H1 (cell line): Measurements from ENCODE around the gene ATF7IP. TPM values are rescaled to one million over a fixed set of nuclear protein-coding genes. Genes with fewer than 3 reads are reported as not detected.

Experiments used
- CTCF ChIA-PET: fragments of 300-600 bp; sonication (Branson Sonifier 250); formaldehyde crosslinking; loops from one replicate; lab custom pipeline; 2021; ENCODE audit not compliant: partially characterized antibody; lab: Charles Lee
- POLR2A ChIA-PET: fragments of 300-600 bp; sonication (Branson Sonifier 250); formaldehyde crosslinking; loops from one replicate; lab custom pipeline; 2021; ENCODE audit warnings: inconsistent platforms; ENCODE audit not compliant: partially characterized antibody; lab: Charles Lee
- DNase-seq, 2 experiments: peaks; one replicate each; pipeline versions ENCODE4 v3.0.0 to v3.0.0-alpha.2; 2010 to 2022; ENCODE audit warnings: low spot score in 2 of 2, low read depth in 1 of 2, mixed read lengths in 1 of 2
- FAIRE-seq: peaks from 2 replicates; lab custom pipeline; 2011; peaks lifted over from hg19 to GRCh38; lab: Jason Lieb, UNC
- H2AFZ ChIP-seq: 2 replicates; pipeline ENCODE4 v1.8.1; 2012; ENCODE audit warnings: low read length, inconsistent platforms
- H2AK5ac ChIP-seq: 2 replicates; pipeline ENCODE4 v1.6.1; 2013; ENCODE audit warnings: low read depth, low read length
- H2BK120ac ChIP-seq: replicated peaks from 2 replicates; pipeline ENCODE3; 2013; ENCODE audit warnings: low read depth, low read length, inconsistent platforms
- H2BK12ac ChIP-seq: 2 replicates; pipeline ENCODE4 v1.6.1; 2013; ENCODE audit warnings: low read depth, low read length
- H2BK15ac ChIP-seq: 2 replicates; pipeline ENCODE4 v1.6.1; 2013; ENCODE audit warnings: low read length
- H2BK20ac ChIP-seq: 2 replicates; pipeline ENCODE4 v1.6.1; 2013; ENCODE audit warnings: low read length
- H2BK5ac ChIP-seq: 2 replicates; pipeline ENCODE4 v1.6.1; 2013; ENCODE audit warnings: low read depth, low read length
- H3K14ac ChIP-seq: 2 replicates; pipeline ENCODE4 v1.6.1; 2013; ENCODE audit warnings: inconsistent platforms; ENCODE audit not compliant: insufficient read length
- H3K18ac ChIP-seq: 2 replicates; pipeline ENCODE4 v1.6.1; 2013; ENCODE audit warnings: low read length; ENCODE audit errors: extremely low read depth
- H3K23ac ChIP-seq: 2 replicates; pipeline ENCODE4 v1.6.1; 2013; ENCODE audit warnings: inconsistent platforms; ENCODE audit not compliant: insufficient read length
- H3K23me2 ChIP-seq: 2 replicates; pipeline ENCODE4 v1.6.1; 2013; ENCODE audit warnings: low read depth, low read length
- H3K27ac ChIP-seq: 2 replicates; pipeline ENCODE4 v1.6.1; 2011; ENCODE audit warnings: low read depth, low read length, inconsistent platforms
- H3K27me3 ChIP-seq, 4 experiments: replicated peaks in 1 of 4; 1 replicate in 1 of 4; 2 replicates in 3 of 4; pipeline versions ENCODE4 v1.6.1 to v1.8.1; 2011 to 2013; ENCODE audit warnings: low read length in 3 of 4, mild to moderate bottlenecking in 3 of 4, inconsistent platforms in 2 of 4, mixed read lengths in 2 of 4, moderate library complexity in 1 of 4; ENCODE audit not compliant: control insufficient read depth in 3 of 4, insufficient read depth in 3 of 4; ENCODE audit errors: extremely low read depth in 1 of 4
- H3K36me3 ChIP-seq, 4 experiments: 2 replicates each; pipeline versions ENCODE4 v1.6.1 to v1.8.1; 2011 to 2013; ENCODE audit warnings: mild to moderate bottlenecking in 4 of 4, low read length in 3 of 4, moderate library complexity in 2 of 4, control low read depth in 1 of 4, inconsistent platforms in 1 of 4; ENCODE audit not compliant: insufficient read depth in 4 of 4, control insufficient read depth in 2 of 4
- H3K4ac ChIP-seq: replicated peaks from 2 replicates; pipeline ENCODE3; 2013; ENCODE audit warnings: low read length, low read depth, mixed read lengths, inconsistent platforms; ENCODE audit not compliant: insufficient read length
- H3K4me1 ChIP-seq, 4 experiments: replicated peaks in 1 of 4; 1 replicate in 1 of 4; 2 replicates in 3 of 4; pipeline versions ENCODE4 v1.6.1 to v1.8.1; 2011 to 2013; ENCODE audit warnings: low read length in 3 of 4, inconsistent platforms in 2 of 4, mixed read lengths in 1 of 4; ENCODE audit not compliant: insufficient read depth in 4 of 4, control insufficient read depth in 3 of 4
- H3K4me2 ChIP-seq, 2 experiments: 2 replicates each; pipeline versions ENCODE4 v1.6.1 to v1.8.1; 2011 to 2013; ENCODE audit warnings: low read depth in 2 of 2, low read length in 2 of 2, control low read depth in 1 of 2, inconsistent platforms in 1 of 2, mild to moderate bottlenecking in 1 of 2; ENCODE audit not compliant: insufficient read depth in 1 of 2
- H3K4me3 ChIP-seq, 4 experiments: fragments of 200-600, 300-600 bp in 1 of 4; sonication (generic), shearing (Covaris generic), sonication (Bioruptor Twin) in 1 of 4; 2 replicates each; pipeline versions ENCODE4 v1.5.1 to v1.8.1; 2011 to 2016; ENCODE audit warnings: low read length in 4 of 4, low read depth in 3 of 4, control low read depth in 2 of 4, inconsistent platforms in 2 of 4, mild to moderate bottlenecking in 2 of 4, mixed read lengths in 1 of 4, moderate library complexity in 1 of 4; ENCODE audit not compliant: insufficient read depth in 2 of 4; ENCODE audit errors: extremely low read depth in 1 of 4
- H3K56ac ChIP-seq: replicated peaks from 2 replicates; pipeline ENCODE3; 2013; ENCODE audit warnings: low read depth, mild to moderate bottlenecking, mixed read lengths, low read length, inconsistent platforms; ENCODE audit not compliant: insufficient read length
- H3K79me1 ChIP-seq: 2 replicates; pipeline ENCODE4 v1.6.1; 2013; ENCODE audit warnings: low read depth, low read length, control low read depth
- H3K79me2 ChIP-seq, 2 experiments: 2 replicates each; pipeline versions ENCODE4 v1.6.1 to v1.8.1; 2012 to 2013; ENCODE audit warnings: low read length in 2 of 2, mild to moderate bottlenecking in 2 of 2, inconsistent platforms in 1 of 2; ENCODE audit not compliant: insufficient read depth in 2 of 2, control insufficient read depth in 1 of 2
- H3K9ac ChIP-seq, 4 experiments: replicated peaks in 1 of 4; 1 replicate in 1 of 4; 2 replicates in 3 of 4; pipeline versions ENCODE4 v1.6.1 to v1.8.1; 2011 to 2013; ENCODE audit warnings: low read depth in 3 of 4, low read length in 3 of 4, control low read depth in 2 of 4, mild to moderate bottlenecking in 2 of 4, moderate library complexity in 2 of 4, inconsistent platforms in 1 of 4; ENCODE audit errors: extremely low read depth in 1 of 4
- H3K9me3 ChIP-seq, 2 experiments: 2 replicates each; pipeline versions ENCODE4 v1.6.1 to v1.8.1; 2012 to 2013; ENCODE audit warnings: mild to moderate bottlenecking in 2 of 2, moderate library complexity in 2 of 2, control low read depth in 1 of 2, inconsistent platforms in 1 of 2, low read depth in 1 of 2, low read length in 1 of 2, mixed read lengths in 1 of 2; ENCODE audit not compliant: insufficient read depth in 2 of 2
- H4K20me1 ChIP-seq, 2 experiments: replicated peaks in 1 of 2; 2 replicates each; pipeline versions ENCODE3 to v1.8.1; 2011 to 2013; ENCODE audit warnings: inconsistent platforms in 2 of 2, low read length in 2 of 2, mild to moderate bottlenecking in 1 of 2; ENCODE audit not compliant: insufficient read depth in 2 of 2, control insufficient read depth in 1 of 2
- H4K5ac ChIP-seq: 2 replicates; pipeline ENCODE4 v1.6.1; 2013; ENCODE audit warnings: low read length, low read depth, mixed read lengths, inconsistent platforms; ENCODE audit not compliant: insufficient read length
- H4K8ac ChIP-seq: 2 replicates; pipeline ENCODE4 v1.8.0; 2013; ENCODE audit warnings: mild to moderate bottlenecking, moderate library complexity, low read length, inconsistent platforms; ENCODE audit not compliant: insufficient read depth; ENCODE audit errors: extremely low read depth
- H4K91ac ChIP-seq: replicated peaks from 2 replicates; pipeline ENCODE3; 2013; ENCODE audit warnings: low read length, mixed read lengths, inconsistent platforms; ENCODE audit not compliant: insufficient read length
- ASH2L ChIP-seq: fragments of 200-600, 300-600 bp; sonication (generic); IDR thresholded peaks from one replicate; pipeline ENCODE4 v1.7.1; 2017; ENCODE audit warnings: low read length
- CTBP2 ChIP-seq: IDR thresholded peaks from 2 replicates; pipeline ENCODE4 v1.7.0; 2011; ENCODE audit warnings: borderline replicate concordance, mild to moderate bottlenecking, moderate library complexity, mixed read lengths, low read length; ENCODE audit not compliant: insufficient read depth, insufficient read length
- GTF2F1 ChIP-seq: IDR thresholded peaks from 2 replicates; pipeline ENCODE4 v1.6.1; 2012; ENCODE audit warnings: low read depth, low read length, improper control_type of control experiment, borderline replicate concordance
- JUND ChIP-seq: IDR thresholded peaks from 2 replicates; pipeline ENCODE4 v1.6.1; 2011; ENCODE audit warnings: mild to moderate bottlenecking, improper control_type of control experiment, low read length
- KDM4A ChIP-seq: IDR thresholded peaks from one replicate; pipeline ENCODE4 v1.7.1; 2012; ENCODE audit warnings: low read depth, mild to moderate bottlenecking, moderate library complexity, low read length, inconsistent platforms; ENCODE audit not compliant: severe bottlenecking
- YY1 ChIP-seq: IDR thresholded peaks from 2 replicates; pipeline ENCODE4 v1.6.1; 2011; ENCODE audit warnings: low read depth, mild to moderate bottlenecking, low read length
- WGBS, 2 experiments: shearing (Covaris generic) in 1 of 2; methylation state at CpG; one replicate each; pipeline versions ENCODE4 v1.1.6 to v1.1.7; 2013 to 2015; ENCODE audit warnings: low lambda C conversion rate in 2 of 2, mixed read lengths in 2 of 2, inconsistent platforms in 1 of 2, low coverage in 1 of 2, missing lambda C conversion rate in 1 of 2; ENCODE audit not compliant: insufficient replicate concordance in 2 of 2, insufficient coverage in 1 of 2, insufficient read length in 1 of 2; ENCODE audit errors: extremely low coverage in 1 of 2, missing lambda C conversion rate in 1 of 2; 5-methylcytosine and 5-hydroxymethylcytosine counted together
- polyA plus RNA-seq, 7 experiments: library from polyadenylated mRNA; depleted of rRNA in 3 of 7; stranded (reverse) in 5 of 7; unstranded in 2 of 7; fragments of >200 nt in 5 of 7; fragments of 200-250 nt in 2 of 7; gene quantifications; 1 replicate in 5 of 7; 2 replicates in 1 of 7; 4 replicates in 1 of 7; pipeline versions ENCODE4 v1.2.1 to v1.2.3, GENCODE V29; 2011 to 2013; ENCODE audit warnings: missing spikeins in 2 of 7, mixed read lengths in 2 of 7
- total RNA-seq: library from RNA; stranded (reverse); fragmentation: NEBNext Ultra II Directional; extraction: Animal tissue kit (Norgen Biotek cat#: 25700); gene quantifications from 2 replicates; pipeline ENCODE4 v1.2.1, GENCODE V29; 2021

Gene ATF7IP
- total and polyA plus RNA-seq, 2 of the 8 experiments (the other 6 are each of a cell fraction or from before 2014, with no cell fraction given): 34.2 to 148 TPM

GRCh38 chr12:14473707-14474287 lies 108.3 kb downstream of the ATF7IP start:
- TF ChIP-seq YY1 (no peak), JUND (no peak), CTBP2 (no peak), KDM4A (no peak), ASH2L (no peak), GTF2F1 (no peak)
- Histone ChIP-seq H2AK5ac (no peak overlapping the region), H4K5ac (no peak overlapping the region), H3K79me1 (no peaks in the 10 kb centered on the region), H2BK12ac (no peak overlapping the region), H3K23me2 (no peaks in the 10 kb centered on the region), H3K9ac (no peak overlapping the region), H4K20me1 (no peaks in the 10 kb centered on the region), H2BK20ac (no peak overlapping the region), H2BK5ac (no peak overlapping the region), H4K8ac (no peak overlapping the region), H3K56ac (no peak overlapping the region), H3K4me2 (no peak overlapping the region), H2BK120ac (no peak overlapping the region), H3K9me3 (peaks cover 11 to 24% of the 10 kb centered on the region in 2 experiments; a peak in 3 of 4 replicates), H3K79me2 (peaks cover 0 to 24% of the 10 kb centered on the region in 2 experiments; a peak in 1 of 4 replicates), H2AFZ (no peak overlapping the region), H3K4me1 (no peaks in the 10 kb centered on the region), H3K4ac (no peak overlapping the region), H2BK15ac (no peak overlapping the region), H3K27me3 (no peaks in the 10 kb centered on the region), H3K27ac (no peak overlapping the region), H4K91ac (no peak overlapping the region), H3K36me3 (peaks cover 0 to 83% (median 26%) of the 10 kb centered on the region in 4 experiments; a peak in 6 of 8 replicates), H3K14ac (no peak overlapping the region), H3K23ac (no peak overlapping the region), H3K18ac (no peak overlapping the region), H3K4me3 (no peak overlapping the region)
- POLR2A ChIA-PET: interaction anchor here (1.0 kb wide), 2 partner anchors 10 to 193 kb away, joined by 3 read pairs; no protein-coding TSS in a partner anchor
- DNase-seq: no peak
- WGBS, 2 experiments: 88% methylated on average over 4 of the region's 4 CpGs; no CpG with 5 or more reads in 1 of the 2 experiments
- FAIRE-seq: peak; percentile 39
- CTCF ChIA-PET: interaction anchor here (0.7 kb wide), 2 partner anchors 212 to 1208 kb away, joined by 3 read pairs; no protein-coding TSS in a partner anchor
